HG03439 (cell line): ENCODE data around the gene MBD3L3.
A peak's percentile ranks its signal among the peaks of the same experiment; 100 is the strongest.
"Not testable (repeated sequence)": the region's sequence is repeated elsewhere in the genome, so short reads cannot be mapped to it uniquely, and the experiment has no call there.

Experiments
- ATAC-seq: cut with Tn5 transposase; IDR thresholded peaks from one replicate; pipeline ENCODE4 v1.9.1; 2021; ENCODE audit warnings: mild to moderate bottlenecking, moderate library complexity; ENCODE audit not compliant: unreplicated experiment

The MBD3L3 gene

GRCh38 chr19:7058576-7058975 is at the start of gene MBD3L3:
TSS of gene MBD3L3 (minus strand) at chr19:7058676. CDS start at chr19:7058605, 71 bp downstream.
- not testable (repeated sequence) for ATAC-seq

- no peak for ATAC-seq
These were observed 48.5 kb upstream of the MBD3L3 start for GRCh38 chr19:7106711-7107657.

GRCh38 chr19:7104747-7105447 is 46.4 kb upstream of the MBD3L3 start:
- ATAC-seq = no peak

- ATAC-seq = no peak
These were observed 43.2 kb upstream of the MBD3L3 start for GRCh38 chr19:7101498-7102253.

- no peak for ATAC-seq
These were observed 41.1 kb upstream of the MBD3L3 start for GRCh38 chr19:7099597-7099921.

- ATAC-seq = peak; percentile 83
These were observed 40.5 kb upstream of the MBD3L3 start for GRCh38 chr19:7098701-7099596.

GRCh38 chr19:7098096-7098495 is 39.6 kb upstream of the MBD3L3 start:
- ATAC-seq = no peak

GRCh38 chr19:7088999-7089398 is 30.5 kb upstream of the MBD3L3 start:
- ATAC-seq = no peak

GRCh38 chr19:7083076-7083956 is 24.8 kb upstream of the MBD3L3 start:
- no peak for ATAC-seq

GRCh38 chr19:7078008-7078407 is 19.5 kb upstream of the MBD3L3 start:
- no peak for ATAC-seq

GRCh38 chr19:7076151-7076550 is 17.7 kb upstream of the MBD3L3 start:
- no peak for ATAC-seq

GRCh38 chr19:7074705-7075282 is 16.3 kb upstream of the MBD3L3 start:
- no peak for ATAC-seq

- no peak for ATAC-seq
These were observed 14.1 kb upstream of the MBD3L3 start for GRCh38 chr19:7072541-7072940.

- no peak for ATAC-seq
These were observed 11.4 kb upstream of the MBD3L3 start for GRCh38 chr19:7069904-7070226.

GRCh38 chr19:7069042-7069903 is 10.8 kb upstream of the MBD3L3 start, which contains the start of gene ZNF557:
TSS of gene ZNF557 (plus strand) at chr19:7069703. CDS start at chr19:7075075, 5,372 bp downstream.
- peak; percentile 92 for ATAC-seq

GRCh38 chr19:7068599-7068998 is 10.1 kb upstream of the MBD3L3 start:
- ATAC-seq = no peak

- no peak for ATAC-seq
These were observed 9.2 kb upstream of the MBD3L3 start for GRCh38 chr19:7067716-7068115.

GRCh38 chr19:7067122-7067521 is 8.6 kb upstream of the MBD3L3 start:
- ATAC-seq = not testable (repeated sequence)
